ENCODE results near the gene GM2A. TPM values are rescaled to one million over a fixed set of nuclear protein-coding genes. Genes with fewer than 3 reads are reported as not detected.

GM2A gene
- total and polyA plus RNA-seq, 2 of the 8 experiments (the other 6 are each of a cell fraction or from before 2014, with no cell fraction given): 18.5 to 32.2 TPM

DNA sequence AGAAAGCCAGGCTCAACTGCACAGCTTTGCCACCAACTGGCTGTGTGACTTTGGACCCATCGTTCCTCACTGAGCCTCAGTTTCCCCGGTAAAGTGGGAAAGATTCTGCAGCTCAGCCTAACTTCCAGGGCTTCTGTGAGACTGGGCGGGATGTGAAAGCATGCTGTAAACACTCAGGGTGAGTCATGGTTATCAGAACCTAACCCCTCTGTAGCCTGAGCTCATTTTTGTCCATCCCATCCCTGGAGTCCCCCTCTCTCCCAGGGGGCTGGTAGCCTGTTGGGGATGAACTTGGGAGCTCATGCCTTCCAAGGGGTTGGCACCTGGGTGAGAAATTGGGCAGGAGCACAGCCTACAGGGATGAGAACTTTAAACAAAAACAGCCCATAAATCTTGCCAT is 31.4 kb upstream of the GM2A start (continued):
- TF ChIP-seq GTF2F1 (IDR thresholded peaks at IDR 0.05; ENCODE audit: borderline replicate concordance, low read depth, low read length) (no peak), JUN (IDR thresholded peaks at IDR 0.05; ENCODE audit: low read depth, low read length) (no peak)
